ENCODE results near the gene PTGER3. TPM values are rescaled to one million over a fixed set of nuclear protein-coding genes. Genes with fewer than 3 reads are reported as not detected.

The PTGER3 gene
- total RNA-seq, 1 donor from 2014 or later, result 2.5 TPM

- DNase-seq (ENCODE audit: low spot score), result no peak
- H3K27ac Mint-ChIP-seq (ENCODE audit: unreplicated experiment), result no peak overlapping the region
- no peaks in the 10 kb centered on the region for H3K9me3 Mint-ChIP-seq (ENCODE audit: low read depth)
- peaks cover 3% of the 10 kb centered on the region for H3K4me1 Mint-ChIP-seq (ENCODE audit: low read depth)
- H3K27me3 Mint-ChIP-seq (ENCODE audit: low read depth), result peaks cover 28% of the 10 kb centered on the region
- no peak for TF ChIP-seq CTCF (IDR thresholded peaks at IDR 0.05)
- H3K4me3 Mint-ChIP-seq (ENCODE audit: unreplicated experiment), result no peak overlapping the region
- H3K36me3 Mint-ChIP-seq (ENCODE audit: low read depth), result no peaks in the 10 kb centered on the region
These were observed 70.6 kb downstream of the PTGER3 start for GRCh38 chr1:70977041-70977440.

- H3K4me1 Mint-ChIP-seq (ENCODE audit: low read depth), result peaks cover 2% of the 10 kb centered on the region
- H3K9me3 Mint-ChIP-seq (ENCODE audit: low read depth), result no peaks in the 10 kb centered on the region
- no peak overlapping the region for H3K4me3 Mint-ChIP-seq (ENCODE audit: unreplicated experiment)
- H3K27ac Mint-ChIP-seq (ENCODE audit: unreplicated experiment), result no peak overlapping the region
- H3K36me3 Mint-ChIP-seq (ENCODE audit: low read depth), result peaks cover 2% of the 10 kb centered on the region
- DNase-seq (ENCODE audit: low spot score), result no peak
- TF ChIP-seq CTCF (IDR thresholded peaks at IDR 0.05), result no peak
- peaks cover 33% of the 10 kb centered on the region for H3K27me3 Mint-ChIP-seq (ENCODE audit: low read depth)
These were observed 73.9 kb downstream of the PTGER3 start for GRCh38 chr1:70973754-70974153.

- no peak for DNase-seq (ENCODE audit: low spot score)
- Mint-ChIP-seq H3K27ac (ENCODE audit: unreplicated experiment) (no peak overlapping the region), H3K4me3 (ENCODE audit: unreplicated experiment) (no peak overlapping the region), H3K9me3 (ENCODE audit: low read depth) (peaks cover 2% of the 10 kb centered on the region), H3K36me3 (ENCODE audit: low read depth) (peaks cover 2% of the 10 kb centered on the region), H3K4me1 (ENCODE audit: low read depth) (no peaks in the 10 kb centered on the region), H3K27me3 (ENCODE audit: low read depth) (peaks cover 29% of the 10 kb centered on the region)
- no peak for TF ChIP-seq CTCF (IDR thresholded peaks at IDR 0.05)
These were observed 77.2 kb downstream of the PTGER3 start for GRCh38 chr1:70970407-70970806.

- Mint-ChIP-seq H3K36me3 (ENCODE audit: low read depth) (peaks cover 2% of the 10 kb centered on the region), H3K27me3 (ENCODE audit: low read depth) (peaks cover 18% of the 10 kb centered on the region), H3K27ac (ENCODE audit: unreplicated experiment) (no peak overlapping the region), H3K4me1 (ENCODE audit: low read depth) (no peaks in the 10 kb centered on the region), H3K4me3 (ENCODE audit: unreplicated experiment) (no peak overlapping the region), H3K9me3 (ENCODE audit: low read depth) (peaks cover 8% of the 10 kb centered on the region)
- DNase-seq (ENCODE audit: low spot score), result no peak
- peak; percentile 71 for TF ChIP-seq CTCF (IDR thresholded peaks at IDR 0.05)
These were observed 81.5 kb downstream of the PTGER3 start for GRCh38 chr1:70966018-70966638.

- Mint-ChIP-seq H3K27me3 (ENCODE audit: low read depth) (peaks cover 13% of the 10 kb centered on the region), H3K9me3 (ENCODE audit: low read depth) (peaks cover 10% of the 10 kb centered on the region), H3K27ac (ENCODE audit: unreplicated experiment) (no peak overlapping the region), H3K4me3 (ENCODE audit: unreplicated experiment) (no peak overlapping the region), H3K36me3 (ENCODE audit: low read depth) (no peaks in the 10 kb centered on the region), H3K4me1 (ENCODE audit: low read depth) (no peaks in the 10 kb centered on the region)
- TF ChIP-seq CTCF (IDR thresholded peaks at IDR 0.05), result no peak
- no peak for DNase-seq (ENCODE audit: low spot score)
These were observed 84.2 kb downstream of the PTGER3 start for GRCh38 chr1:70963374-70963773.
